ENCODE results near the gene TMEM271. TPM values are rescaled to one million over a fixed set of nuclear protein-coding genes. Genes with fewer than 3 reads are reported as not detected.

Gene TMEM271
- total and polyA plus RNA-seq, 4 donors = 4.4 to 17.1 (median 11.4) TPM

- Histone ChIP-seq H3K4me3 (ENCODE audit: low read depth, low read length) (no peak overlapping the region), H3K27me3 (ENCODE audit: control insufficient read depth, insufficient read depth, low read length) (peaks cover 26% of the 10 kb centered on the region), H3K9me3 (ENCODE audit: control insufficient read depth, insufficient read depth, low read length) (no peaks in the 10 kb centered on the region), H3K36me3 (ENCODE audit: control insufficient read depth, insufficient read depth, low read length) (peaks cover 7% of the 10 kb centered on the region), H3K4me1 (ENCODE audit: control insufficient read depth, insufficient read depth, low read length) (peaks cover 30% of the 10 kb centered on the region), H3K27ac (ENCODE audit: low read depth, low read length) (no peak overlapping the region)
- DNase-seq (ENCODE audit: low read depth in 4 of 6, low spot score in 6 of 6) = no peak
- WGBS (ENCODE audit: insufficient coverage) = 79% methylated on average over 6 of the region's 6 CpGs
These were observed 3.5 kb downstream of the TMEM271 start for GRCh38 chr4:572594-572993.

DNA sequence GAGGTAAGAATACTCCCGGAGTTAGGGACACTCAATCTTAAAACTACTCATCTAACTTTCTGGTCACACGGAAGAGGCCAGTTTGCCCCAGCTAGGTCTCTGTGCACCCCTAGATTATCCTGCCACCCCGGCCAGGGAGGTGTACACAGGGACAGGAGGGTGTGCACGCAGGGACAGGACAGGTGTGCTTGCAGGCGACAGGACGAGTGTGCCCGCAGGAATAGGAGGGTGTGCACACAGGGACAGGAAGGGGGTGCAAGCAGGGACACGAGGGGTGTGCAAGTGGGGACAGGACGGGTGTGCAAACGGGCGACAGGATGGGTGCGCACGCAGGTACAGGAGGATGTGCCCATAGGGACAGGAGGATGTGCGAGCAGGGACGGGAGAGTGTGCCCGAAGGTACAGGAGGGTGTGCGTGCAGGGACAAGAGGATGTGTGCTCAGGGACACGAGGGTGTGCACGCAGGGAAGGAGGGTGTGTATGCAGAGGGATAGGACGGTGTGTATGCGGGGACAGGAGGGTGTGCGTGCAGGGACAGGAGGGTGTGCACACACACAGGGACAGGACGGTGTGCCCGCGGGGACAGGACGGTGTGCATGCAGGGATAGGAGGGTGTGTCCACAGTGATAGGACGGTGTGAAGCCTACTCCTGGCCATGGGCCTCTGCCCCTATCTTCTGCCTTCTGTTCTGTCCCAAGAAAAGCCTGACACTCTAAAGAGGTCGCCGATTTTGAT, 4.1 kb downstream of the TMEM271 start:
- peaks cover 24% of the 10 kb centered on the region for H3K4me1 ChIP-seq (ENCODE audit: control insufficient read depth, insufficient read depth, low read length)
- 82% methylated on average over 26 of the region's 29 CpGs for WGBS (ENCODE audit: insufficient coverage)
- no peaks in the 10 kb centered on the region for H3K9me3 ChIP-seq (ENCODE audit: control insufficient read depth, insufficient read depth, low read length)
- H3K27me3 ChIP-seq (ENCODE audit: control insufficient read depth, insufficient read depth, low read length) = peaks cover 22% of the 10 kb centered on the region
- DNase-seq (ENCODE audit: low read depth in 4 of 6, low spot score in 6 of 6) = no peak
- H3K27ac ChIP-seq (ENCODE audit: low read depth, low read length) = no peak overlapping the region
- no peak overlapping the region for H3K4me3 ChIP-seq (ENCODE audit: low read depth, low read length)
- H3K36me3 ChIP-seq (ENCODE audit: control insufficient read depth, insufficient read depth, low read length) = peaks cover 7% of the 10 kb centered on the region

DNA sequence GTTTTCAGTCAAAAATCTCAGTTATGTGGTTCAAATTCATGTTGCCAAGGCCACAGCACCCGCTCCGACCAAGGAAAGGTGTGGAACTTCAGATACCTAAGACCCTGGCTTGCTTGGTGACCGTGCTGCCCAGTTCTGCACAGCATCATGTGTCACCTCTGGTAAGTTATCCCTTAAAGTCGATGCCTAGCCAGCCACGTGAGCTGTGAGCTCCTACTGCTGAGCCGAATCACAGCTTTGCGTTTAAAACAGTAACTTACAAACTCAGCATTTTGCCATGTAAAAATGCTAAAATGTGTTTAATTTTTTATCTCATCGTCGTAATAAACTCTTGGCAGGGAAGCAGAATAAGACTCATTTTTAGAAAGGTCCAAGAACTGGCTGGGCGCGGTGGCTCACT, 5.3 kb downstream of the TMEM271 start:
- no peak for DNase-seq (ENCODE audit: low read depth in 4 of 6, low spot score in 6 of 6)
- no peaks in the 10 kb centered on the region for H3K9me3 ChIP-seq (ENCODE audit: control insufficient read depth, insufficient read depth, low read length)
- H3K27me3 ChIP-seq (ENCODE audit: control insufficient read depth, insufficient read depth, low read length) = peaks cover 22% of the 10 kb centered on the region
- no peak overlapping the region for H3K4me3 ChIP-seq (ENCODE audit: low read depth, low read length)
- H3K4me1 ChIP-seq (ENCODE audit: control insufficient read depth, insufficient read depth, low read length) = peaks cover 23% of the 10 kb centered on the region
- H3K27ac ChIP-seq (ENCODE audit: low read depth, low read length) = no peak overlapping the region
- H3K36me3 ChIP-seq (ENCODE audit: control insufficient read depth, insufficient read depth, low read length) = peaks cover 7% of the 10 kb centered on the region
- 82% methylated on average over 7 of the region's 11 CpGs for WGBS (ENCODE audit: insufficient coverage)

- peaks cover 7% of the 10 kb centered on the region for H3K36me3 ChIP-seq (ENCODE audit: control insufficient read depth, insufficient read depth, low read length)
- peaks cover 22% of the 10 kb centered on the region for H3K27me3 ChIP-seq (ENCODE audit: control insufficient read depth, insufficient read depth, low read length)
- H3K9me3 ChIP-seq (ENCODE audit: control insufficient read depth, insufficient read depth, low read length) = no peaks in the 10 kb centered on the region
- 70% methylated on average over 10 of the region's 17 CpGs for WGBS (ENCODE audit: insufficient coverage)
- DNase-seq (ENCODE audit: low read depth in 4 of 6, low spot score in 6 of 6) = no peak
- H3K4me1 ChIP-seq (ENCODE audit: control insufficient read depth, insufficient read depth, low read length) = peaks cover 23% of the 10 kb centered on the region
- H3K27ac ChIP-seq (ENCODE audit: low read depth, low read length) = no peak overlapping the region
- H3K4me3 ChIP-seq (ENCODE audit: low read depth, low read length) = no peak overlapping the region
These were observed 6.0 kb downstream of the TMEM271 start for GRCh38 chr4:569958-570667.

DNA sequence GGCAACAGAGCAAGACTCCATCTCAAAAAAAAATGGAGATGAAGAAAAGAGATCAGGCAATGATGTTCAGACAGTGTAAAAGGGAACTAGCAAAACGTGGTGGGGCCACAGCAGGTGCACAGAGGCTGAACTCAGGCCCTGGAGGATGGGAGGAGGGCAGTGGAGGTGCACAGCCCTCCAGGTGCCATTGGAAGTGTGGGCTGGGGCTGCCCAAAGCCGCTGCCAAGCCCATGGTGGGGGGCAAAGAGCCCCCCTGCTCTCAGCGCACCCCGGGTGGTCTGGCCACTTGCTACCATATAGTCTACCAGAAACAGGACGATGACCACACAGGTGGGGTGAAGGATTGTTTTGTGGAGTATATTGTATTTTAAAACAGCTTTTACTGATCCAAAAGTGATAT, 7.1 kb downstream of the TMEM271 start:
- no peak for DNase-seq (ENCODE audit: low read depth in 4 of 6, low spot score in 6 of 6)
- Histone ChIP-seq H3K27me3 (ENCODE audit: control insufficient read depth, insufficient read depth, low read length) (peaks cover 13% of the 10 kb centered on the region), H3K4me1 (ENCODE audit: control insufficient read depth, insufficient read depth, low read length) (peaks cover 18% of the 10 kb centered on the region), H3K4me3 (ENCODE audit: low read depth, low read length) (no peak overlapping the region), H3K36me3 (ENCODE audit: control insufficient read depth, insufficient read depth, low read length) (peaks cover 7% of the 10 kb centered on the region), H3K27ac (ENCODE audit: low read depth, low read length) (no peak overlapping the region), H3K9me3 (ENCODE audit: control insufficient read depth, insufficient read depth, low read length) (no peaks in the 10 kb centered on the region)
- 37% methylated on average over 2 of the region's 5 CpGs for WGBS (ENCODE audit: insufficient coverage)

GRCh38 chr4:568351-568652, 7.8 kb downstream of the TMEM271 start:
- Histone ChIP-seq H3K36me3 (ENCODE audit: control insufficient read depth, insufficient read depth, low read length) (peaks cover 7% of the 10 kb centered on the region), H3K27me3 (ENCODE audit: control insufficient read depth, insufficient read depth, low read length) (peaks cover 7% of the 10 kb centered on the region), H3K4me1 (ENCODE audit: control insufficient read depth, insufficient read depth, low read length) (peaks cover 15% of the 10 kb centered on the region), H3K9me3 (ENCODE audit: control insufficient read depth, insufficient read depth, low read length) (no peaks in the 10 kb centered on the region), H3K4me3 (ENCODE audit: low read depth, low read length) (no peak overlapping the region), H3K27ac (ENCODE audit: low read depth, low read length) (no peak overlapping the region)
- DNase-seq (ENCODE audit: low read depth in 4 of 6, low spot score in 6 of 6) = no peak
- 14% methylated on average over 1 of the region's 2 CpGs for WGBS (ENCODE audit: insufficient coverage)

DNA sequence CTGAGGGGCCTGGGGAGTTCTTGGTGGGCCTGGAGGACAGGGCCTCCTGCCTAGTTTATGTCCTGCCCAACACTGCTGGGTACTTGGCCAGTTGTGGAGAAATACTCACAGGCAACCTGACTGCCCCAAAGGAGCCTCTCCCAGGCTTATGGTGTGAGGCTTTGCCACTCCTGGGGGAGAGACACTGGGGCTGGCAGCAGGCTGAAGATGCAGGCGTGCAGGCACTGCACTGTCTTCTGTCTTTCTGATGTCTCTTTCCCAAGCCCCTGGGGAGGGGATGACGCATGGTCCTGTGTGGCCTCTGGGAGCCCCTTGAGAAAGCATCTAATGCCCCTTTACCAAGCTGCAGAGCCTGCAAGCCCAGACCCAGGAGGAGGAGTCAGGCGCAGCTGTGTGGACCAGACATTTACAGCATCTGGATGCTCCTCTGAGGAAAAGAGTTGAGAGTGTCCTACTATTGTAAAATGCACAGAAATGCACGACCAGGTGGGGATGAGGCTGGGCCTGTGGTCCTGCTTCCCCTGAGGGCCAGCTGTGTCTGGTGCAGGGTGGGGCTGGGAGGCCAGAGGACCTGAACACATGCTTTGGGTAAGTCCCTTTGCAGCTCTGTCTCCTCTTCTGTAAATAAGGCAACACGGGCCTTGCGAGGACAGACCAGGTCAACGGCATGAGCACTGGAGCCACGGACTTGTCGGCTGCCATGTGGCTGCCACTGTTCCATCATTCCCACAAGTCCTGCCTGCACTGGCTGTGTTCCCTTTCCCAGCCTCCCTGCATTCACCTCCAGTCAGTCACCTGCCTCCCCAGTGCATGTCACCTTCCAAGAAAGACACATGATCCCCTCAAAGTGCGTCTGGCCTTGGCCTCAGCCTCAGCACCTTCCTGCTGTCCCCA, 8.4 kb downstream of the TMEM271 start:
- peaks cover 9% of the 10 kb centered on the region for H3K4me1 ChIP-seq (ENCODE audit: control insufficient read depth, insufficient read depth, low read length)
- WGBS (ENCODE audit: insufficient coverage) = 77% methylated on average over 10 of the region's 10 CpGs
- DNase-seq (ENCODE audit: low read depth in 4 of 6, low spot score in 6 of 6) = no peak
- H3K27ac ChIP-seq (ENCODE audit: low read depth, low read length) = no peak overlapping the region
- peaks cover 2% of the 10 kb centered on the region for H3K27me3 ChIP-seq (ENCODE audit: control insufficient read depth, insufficient read depth, low read length)
- no peaks in the 10 kb centered on the region for H3K9me3 ChIP-seq (ENCODE audit: control insufficient read depth, insufficient read depth, low read length)
- no peak overlapping the region for H3K4me3 ChIP-seq (ENCODE audit: low read depth, low read length)
- H3K36me3 ChIP-seq (ENCODE audit: control insufficient read depth, insufficient read depth, low read length) = peaks cover 7% of the 10 kb centered on the region

DNA sequence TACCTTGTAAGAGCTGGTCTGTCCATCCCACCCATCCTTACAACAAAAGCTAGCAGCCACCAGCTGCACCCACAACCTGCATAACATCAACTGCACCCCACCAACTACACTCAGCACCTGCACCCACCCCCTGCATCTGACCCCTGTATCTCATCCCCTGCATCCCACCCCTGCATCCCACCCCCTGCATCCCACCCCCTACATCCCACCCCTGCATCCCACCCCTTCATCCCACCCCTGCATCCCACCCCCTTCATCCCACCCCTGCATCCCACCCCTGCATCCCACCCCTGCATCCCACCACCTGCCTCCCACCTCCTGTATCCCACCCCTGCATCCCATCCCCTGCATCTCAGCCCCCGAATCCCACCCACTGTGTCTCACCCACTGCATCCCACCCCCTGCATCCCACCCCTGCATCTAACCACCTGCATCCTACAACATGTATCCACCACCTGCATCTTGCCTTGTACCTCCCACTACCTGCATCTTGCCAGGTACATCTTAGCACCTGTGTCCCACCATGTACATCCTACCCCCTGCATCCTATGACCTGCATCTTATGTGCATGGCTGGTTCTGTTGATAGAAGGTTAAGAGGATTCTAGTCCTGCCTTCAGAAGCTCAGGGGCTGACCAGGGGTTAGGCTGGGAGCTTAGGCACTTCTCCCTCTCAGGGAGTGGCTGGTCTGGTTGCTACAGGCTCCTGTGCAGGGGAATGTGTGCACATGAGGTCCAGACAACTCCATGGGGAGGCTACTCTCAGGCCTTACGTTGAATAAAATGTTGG, 9.4 kb downstream of the TMEM271 start:
- Histone ChIP-seq H3K27me3 (ENCODE audit: control insufficient read depth, insufficient read depth, low read length) (no peaks in the 10 kb centered on the region), H3K36me3 (ENCODE audit: control insufficient read depth, insufficient read depth, low read length) (no peaks in the 10 kb centered on the region), H3K4me3 (ENCODE audit: low read depth, low read length) (no peak overlapping the region), H3K9me3 (ENCODE audit: control insufficient read depth, insufficient read depth, low read length) (no peaks in the 10 kb centered on the region), H3K4me1 (ENCODE audit: control insufficient read depth, insufficient read depth, low read length) (peaks cover under 1% of the 10 kb centered on the region), H3K27ac (ENCODE audit: low read depth, low read length) (no peak overlapping the region)
- WGBS (ENCODE audit: insufficient coverage) = 46% methylated on average over 2 of the region's 2 CpGs
- no peak for DNase-seq (ENCODE audit: low read depth in 4 of 6, low spot score in 6 of 6)

- DNase-seq (ENCODE audit: low read depth in 4 of 6, low spot score in 6 of 6) = no peak
- WGBS (ENCODE audit: insufficient coverage) = 91% methylated on average over 7 of the region's 7 CpGs
- no peaks in the 10 kb centered on the region for H3K4me1 ChIP-seq (ENCODE audit: control insufficient read depth, insufficient read depth, low read length)
- no peak overlapping the region for H3K27ac ChIP-seq (ENCODE audit: low read depth, low read length)
- no peak overlapping the region for H3K4me3 ChIP-seq (ENCODE audit: low read depth, low read length)
- H3K36me3 ChIP-seq (ENCODE audit: control insufficient read depth, insufficient read depth, low read length) = no peaks in the 10 kb centered on the region
- no peaks in the 10 kb centered on the region for H3K27me3 ChIP-seq (ENCODE audit: control insufficient read depth, insufficient read depth, low read length)
- no peaks in the 10 kb centered on the region for H3K9me3 ChIP-seq (ENCODE audit: control insufficient read depth, insufficient read depth, low read length)
These were observed 10.1 kb downstream of the TMEM271 start for GRCh38 chr4:566035-566434.
